Measurements from ENCODE around the gene B3GNT4.
"Not testable (repeated sequence)": the region's sequence is repeated elsewhere in the genome, so short reads cannot be mapped to it uniquely, and the experiment has no call there.

Gene B3GNT4

DNA sequence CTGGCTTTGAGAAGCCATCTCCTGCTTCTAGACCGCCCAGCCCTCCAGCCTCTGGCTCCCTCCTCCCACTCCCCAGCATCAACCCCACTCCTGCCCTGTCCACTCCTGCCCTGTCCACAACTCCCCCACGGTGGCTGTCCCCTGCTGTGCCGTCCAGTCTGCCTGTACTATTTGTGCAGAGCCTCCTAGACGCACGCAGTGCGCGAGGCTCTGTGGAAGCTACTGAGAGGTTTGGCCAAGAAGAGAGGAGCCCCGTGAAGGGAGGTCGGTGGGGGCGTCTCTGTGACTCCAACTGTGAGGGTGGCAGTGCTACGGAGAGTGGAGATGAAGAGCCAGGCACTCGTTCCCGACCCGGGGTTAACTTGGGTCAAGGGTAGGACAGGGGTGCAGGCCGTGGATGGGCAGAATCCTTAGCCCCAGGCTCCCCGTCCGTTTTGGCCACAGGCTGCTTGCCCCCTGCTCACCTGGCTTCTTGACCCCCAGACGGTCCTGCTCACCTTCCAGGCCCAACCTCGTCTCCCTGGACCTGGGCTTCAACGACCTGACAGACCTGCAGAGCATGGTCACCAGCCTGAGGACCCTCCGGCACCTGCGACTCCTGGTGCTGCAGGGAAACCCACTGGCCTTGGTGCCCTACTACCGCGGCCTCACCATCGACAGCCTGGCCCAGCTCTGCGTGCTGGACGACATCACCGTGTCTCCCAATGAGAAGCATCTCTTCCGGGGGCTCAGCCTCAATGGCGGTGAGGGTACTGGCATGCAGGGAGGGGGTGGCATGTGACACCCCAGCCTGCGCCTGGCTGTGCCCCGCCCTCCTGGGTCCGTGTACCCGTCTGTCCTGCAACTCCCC is 13.7 kb upstream of the B3GNT4 start:
- DNase-seq = no peak

DNA sequence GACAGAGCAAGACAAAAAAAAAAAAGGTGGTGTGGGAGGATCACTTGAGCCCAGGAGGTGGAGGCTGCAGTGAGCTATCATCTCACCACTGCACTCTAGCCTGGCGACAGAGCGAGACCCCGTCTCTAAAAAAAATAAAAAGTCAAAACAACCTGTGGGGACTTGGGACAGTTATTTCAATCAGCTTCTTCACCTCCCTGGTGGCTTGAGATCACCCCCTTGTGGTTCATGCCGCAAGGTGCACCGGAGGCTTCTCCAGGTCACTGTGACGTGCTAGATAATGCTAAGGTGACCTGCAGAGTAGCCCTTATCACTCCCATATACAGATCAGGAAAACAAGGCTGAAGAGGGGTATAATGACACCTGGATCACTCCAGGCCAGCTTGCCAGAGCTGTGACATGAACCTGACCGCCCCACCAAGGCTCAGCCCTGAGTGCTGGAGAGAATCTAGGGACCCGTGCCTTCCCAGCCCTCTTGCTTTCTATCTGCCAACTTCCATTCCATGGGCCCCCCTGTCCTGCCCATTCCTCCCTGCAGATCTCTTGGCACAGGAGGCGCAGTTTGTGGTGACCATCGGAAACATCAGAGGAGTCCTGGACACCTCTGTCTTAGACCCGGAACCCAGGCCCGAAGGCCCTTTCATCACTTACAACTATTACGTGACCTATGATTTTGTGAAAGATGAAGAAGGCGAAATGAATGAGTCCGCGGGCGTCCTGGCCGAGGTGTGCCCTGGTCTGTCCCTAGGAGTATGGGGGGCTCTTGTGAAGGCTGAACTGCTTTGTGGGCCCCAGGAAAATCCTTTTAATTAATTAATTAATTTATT is 12.5 kb upstream of the B3GNT4 start:
- DNase-seq = peak; percentile 55 to 56

DNA sequence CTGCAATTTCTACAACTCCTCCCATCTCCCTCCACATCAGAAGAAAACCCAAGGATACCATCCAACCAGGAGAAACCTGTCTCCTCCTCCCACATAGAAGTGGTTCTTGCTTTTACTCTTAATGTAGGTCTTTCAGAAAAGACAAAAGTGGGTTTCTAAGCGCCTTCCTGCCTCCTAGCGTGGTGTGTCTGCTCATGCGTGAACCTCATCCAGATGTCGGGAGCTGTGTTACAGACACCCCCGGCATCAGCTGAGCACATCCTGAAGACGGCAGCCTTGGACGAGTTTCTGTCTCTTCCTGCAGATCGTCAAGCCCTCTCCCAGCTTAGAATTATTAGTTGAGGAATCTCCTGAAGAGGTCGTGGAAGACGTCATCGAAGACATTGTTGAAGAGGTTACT is 11.1 kb upstream of the B3GNT4 start:
- no peak for DNase-seq

DNA sequence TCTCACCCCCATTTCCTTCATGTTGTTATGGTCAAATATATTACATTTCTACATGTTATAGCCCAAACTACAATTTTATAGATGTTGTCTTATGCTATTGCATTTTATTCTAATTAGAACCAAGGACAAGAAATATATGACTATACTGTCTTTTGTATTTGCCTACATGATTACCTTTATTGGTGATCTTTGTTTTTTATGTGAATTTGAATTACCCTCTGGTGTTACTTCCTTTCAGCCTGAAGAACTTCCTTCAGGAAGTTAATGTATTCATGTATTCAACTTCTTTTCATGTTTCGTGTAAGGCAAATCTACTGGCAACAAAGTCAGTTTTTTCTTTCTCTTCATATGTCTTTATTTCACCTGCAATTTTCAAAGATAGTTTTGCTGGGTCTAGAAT is 8.7 kb upstream of the B3GNT4 start:
- DNase-seq = no peak

DNA sequence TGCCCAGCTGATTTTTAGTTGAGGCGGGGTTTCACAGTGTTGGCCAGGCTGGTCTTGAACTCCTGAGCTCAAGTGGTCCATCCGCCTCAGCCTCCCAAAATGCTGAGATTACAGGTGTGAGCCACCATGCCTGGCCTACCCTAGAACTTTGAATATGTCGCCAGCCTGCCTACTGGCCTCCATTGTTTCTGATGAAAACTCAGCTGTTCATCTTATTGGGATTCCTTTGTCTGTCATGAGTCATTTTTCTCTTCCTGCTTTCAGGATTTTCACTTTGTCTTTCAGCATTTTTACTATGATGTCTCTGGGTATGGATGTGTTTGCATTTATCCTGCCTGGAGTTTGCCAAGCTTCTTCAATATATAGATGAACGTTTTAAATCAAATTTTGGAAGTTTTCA is 8.1 kb upstream of the B3GNT4 start:
- no peak for DNase-seq

DNA sequence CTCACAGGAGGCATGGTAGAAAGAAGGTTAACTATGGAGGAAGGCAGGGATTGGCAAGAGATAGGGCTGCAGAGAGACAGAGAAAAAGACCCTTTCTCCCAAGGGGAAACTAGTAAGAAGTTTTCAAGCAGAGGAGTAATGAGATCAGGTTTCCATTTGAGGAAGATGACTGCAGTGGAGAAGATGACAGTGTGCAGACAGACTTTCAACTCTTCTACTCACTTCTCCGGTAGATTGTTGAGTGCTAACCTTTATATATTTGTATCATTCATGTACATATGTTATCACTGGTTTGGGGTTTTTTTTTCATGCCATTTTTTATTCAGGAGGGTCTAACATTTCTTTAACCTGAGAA is 5.9 kb upstream of the B3GNT4 start:
- DNase-seq = no peak

DNA sequence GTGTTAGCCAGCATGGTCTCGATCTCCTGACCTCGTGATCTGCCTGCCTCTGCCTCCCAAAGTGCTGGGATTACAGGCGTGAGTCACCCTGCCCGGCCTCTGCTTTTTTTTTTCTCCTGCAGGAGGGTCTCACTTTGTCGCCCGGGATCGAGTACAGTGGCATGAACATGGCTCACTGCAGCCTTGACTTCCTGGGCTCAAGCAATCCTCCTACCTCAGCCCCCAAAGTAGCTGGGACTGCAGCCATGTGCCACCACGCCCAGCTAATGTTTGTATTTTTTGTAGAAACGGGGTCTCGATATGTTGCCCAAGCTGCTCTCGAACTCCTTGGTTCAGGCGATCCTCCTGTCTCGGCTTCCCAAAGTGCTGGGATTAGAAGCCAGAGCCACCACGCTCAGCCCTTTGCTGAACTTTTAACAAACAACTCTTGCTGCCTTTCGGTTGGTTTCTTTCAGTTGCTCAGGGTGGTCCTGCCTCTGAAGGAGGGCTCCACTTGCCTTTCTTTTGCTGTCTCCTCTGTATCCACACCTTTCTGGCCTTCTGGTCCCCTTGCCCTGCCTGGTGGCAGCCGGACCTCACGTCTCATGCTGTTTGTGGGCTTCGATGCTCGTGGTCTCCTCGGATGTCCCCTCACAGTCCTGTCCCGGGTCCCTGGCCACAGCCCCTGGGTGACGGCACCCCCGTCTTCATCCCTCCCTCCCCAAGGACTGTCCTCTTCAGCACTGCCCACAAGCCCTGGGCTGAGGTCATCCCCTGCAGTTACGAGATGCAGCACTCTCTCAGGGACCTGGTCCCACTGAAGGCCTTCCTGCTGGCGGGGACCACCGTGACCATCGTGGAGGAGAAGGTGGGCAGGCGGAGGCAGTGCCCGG is 3.8 kb upstream of the B3GNT4 start:
- DNase-seq = no peak

DNA sequence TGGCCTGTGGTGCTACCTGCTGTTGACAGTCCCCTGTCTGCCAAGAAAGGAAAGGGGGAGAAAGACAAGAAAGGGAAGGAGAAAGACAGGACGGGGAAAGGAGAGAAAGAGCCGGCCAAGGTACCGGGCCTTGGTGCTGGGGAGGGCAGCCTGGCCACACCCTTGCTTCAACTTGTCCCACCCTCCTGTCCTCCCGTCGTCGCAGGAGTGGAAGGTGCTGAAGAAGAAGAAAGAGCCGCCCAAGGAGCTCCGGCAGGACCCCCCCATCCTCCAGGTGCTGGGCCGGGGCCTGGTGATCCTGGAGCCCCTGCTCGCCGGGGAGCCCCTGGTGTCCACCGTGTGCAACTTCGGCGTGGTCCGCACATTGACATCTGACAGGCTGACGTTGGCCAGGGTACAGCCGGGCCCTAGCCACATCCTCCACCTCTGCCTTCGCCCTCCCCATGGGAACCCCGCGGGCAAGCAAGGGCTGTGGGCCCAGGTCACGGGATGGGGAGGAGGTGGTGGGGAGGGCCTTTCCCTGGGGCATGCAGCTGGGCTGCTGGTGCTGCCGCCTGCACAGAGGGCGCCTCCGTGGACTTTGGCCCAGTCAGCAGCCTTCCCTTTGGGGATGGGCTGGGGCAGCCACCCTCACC is 2.9 kb upstream of the B3GNT4 start:
- no peak for DNase-seq

DNA sequence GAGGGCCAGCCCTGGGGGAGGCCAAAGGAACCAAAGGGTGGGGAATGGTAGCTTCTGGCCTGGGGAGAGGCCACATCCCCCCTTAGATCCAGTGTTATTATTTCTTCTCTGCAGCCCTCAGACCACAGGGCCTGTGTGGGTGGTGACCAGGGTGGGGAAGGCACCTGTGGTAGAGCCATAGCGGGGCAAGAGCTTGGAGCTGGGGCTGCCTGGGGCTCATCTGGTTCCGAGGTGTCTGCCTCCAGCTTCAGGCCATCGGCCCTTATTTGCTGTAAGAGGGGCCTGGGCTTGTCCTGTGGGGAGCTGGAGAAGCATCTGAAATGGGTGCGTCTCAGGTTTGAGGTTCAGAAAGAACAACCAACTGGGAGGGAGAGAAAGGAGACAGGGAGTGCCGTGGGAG is 2.1 kb upstream of the B3GNT4 start:
- no peak for DNase-seq

DNA sequence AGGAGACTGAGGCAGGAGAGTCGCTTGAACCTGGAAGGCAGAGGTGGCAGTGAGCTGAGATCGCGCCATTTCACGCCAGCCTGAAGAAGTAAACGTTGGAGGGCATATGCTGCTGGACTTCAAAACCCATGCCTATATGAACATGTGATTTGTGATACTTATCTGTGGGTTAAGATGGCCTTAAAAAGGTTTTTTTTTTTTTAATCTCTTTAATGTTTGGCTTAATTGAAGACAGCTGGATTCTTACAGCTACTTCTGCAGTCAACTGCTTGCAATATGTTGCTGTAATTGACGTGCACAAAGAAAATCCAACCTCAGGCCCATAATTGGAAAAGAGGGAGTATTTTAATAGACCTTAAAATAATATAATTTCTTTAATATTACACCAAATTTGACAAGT is 1.5 kb upstream of the B3GNT4 start:
- no peak for DNase-seq

DNA sequence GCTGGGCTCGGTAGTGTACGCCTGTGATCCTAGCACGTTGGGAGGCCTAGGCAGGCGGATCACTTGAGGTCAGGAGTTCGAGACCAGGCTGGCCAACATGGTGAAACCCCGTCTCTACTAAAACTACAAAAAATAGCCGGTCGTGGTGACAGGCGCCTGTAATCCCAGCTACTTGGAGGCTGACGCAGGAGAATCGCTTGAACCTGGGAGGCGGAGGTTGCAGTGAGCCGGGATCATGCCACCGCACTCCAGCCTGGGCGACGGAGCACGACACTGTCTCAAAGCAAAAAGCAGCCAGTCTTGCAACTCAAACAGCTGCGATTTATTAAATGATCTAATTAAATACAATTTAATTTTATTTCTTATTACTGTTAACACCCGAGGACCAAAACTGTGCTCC is 698 bp upstream of the B3GNT4 start:
- not testable (repeated sequence) for DNase-seq

DNA sequence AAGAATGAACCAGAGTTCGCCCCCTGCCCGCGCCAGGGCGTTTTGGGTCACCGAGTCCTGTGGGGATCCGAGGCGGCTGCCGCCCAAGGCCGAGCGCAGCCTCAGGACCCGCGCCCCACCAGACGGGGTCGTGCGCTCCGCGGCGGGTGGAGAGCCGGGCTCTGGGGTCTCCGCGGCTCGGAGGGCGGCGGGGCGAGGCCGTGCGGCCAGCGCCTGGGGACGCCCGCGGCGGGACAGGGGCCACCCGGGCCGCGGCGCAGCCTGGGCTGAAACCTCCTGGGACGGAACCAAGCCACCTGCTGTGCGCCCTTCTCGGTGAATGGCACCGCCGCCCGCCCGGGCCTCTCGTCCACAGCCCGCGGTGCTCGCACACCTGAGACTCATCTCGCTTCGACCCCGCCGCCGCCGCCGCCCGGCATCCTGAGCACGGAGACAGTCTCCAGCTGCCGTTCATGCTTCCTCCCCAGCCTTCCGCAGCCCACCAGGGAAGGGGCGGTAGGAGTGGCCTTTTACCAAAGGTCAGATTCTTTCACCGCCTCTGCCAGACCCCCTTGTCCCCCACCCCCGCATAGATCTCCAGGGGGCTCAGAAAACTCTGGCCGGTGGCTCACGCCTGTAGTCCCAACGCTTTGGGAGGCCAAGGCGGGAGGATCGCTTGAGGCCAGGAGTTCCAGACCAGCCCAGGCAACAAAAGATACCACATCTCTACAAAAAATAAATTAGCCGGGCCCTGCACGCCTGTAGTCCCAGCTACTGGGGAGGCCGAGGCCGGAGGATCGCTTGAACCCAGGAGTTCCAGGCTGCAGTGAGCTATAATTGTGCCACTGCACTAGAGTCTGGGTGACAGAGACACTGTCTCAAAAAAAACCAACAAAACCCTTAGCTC is 901 bp downstream of the B3GNT4 start:
- DNase-seq = no peak

DNA sequence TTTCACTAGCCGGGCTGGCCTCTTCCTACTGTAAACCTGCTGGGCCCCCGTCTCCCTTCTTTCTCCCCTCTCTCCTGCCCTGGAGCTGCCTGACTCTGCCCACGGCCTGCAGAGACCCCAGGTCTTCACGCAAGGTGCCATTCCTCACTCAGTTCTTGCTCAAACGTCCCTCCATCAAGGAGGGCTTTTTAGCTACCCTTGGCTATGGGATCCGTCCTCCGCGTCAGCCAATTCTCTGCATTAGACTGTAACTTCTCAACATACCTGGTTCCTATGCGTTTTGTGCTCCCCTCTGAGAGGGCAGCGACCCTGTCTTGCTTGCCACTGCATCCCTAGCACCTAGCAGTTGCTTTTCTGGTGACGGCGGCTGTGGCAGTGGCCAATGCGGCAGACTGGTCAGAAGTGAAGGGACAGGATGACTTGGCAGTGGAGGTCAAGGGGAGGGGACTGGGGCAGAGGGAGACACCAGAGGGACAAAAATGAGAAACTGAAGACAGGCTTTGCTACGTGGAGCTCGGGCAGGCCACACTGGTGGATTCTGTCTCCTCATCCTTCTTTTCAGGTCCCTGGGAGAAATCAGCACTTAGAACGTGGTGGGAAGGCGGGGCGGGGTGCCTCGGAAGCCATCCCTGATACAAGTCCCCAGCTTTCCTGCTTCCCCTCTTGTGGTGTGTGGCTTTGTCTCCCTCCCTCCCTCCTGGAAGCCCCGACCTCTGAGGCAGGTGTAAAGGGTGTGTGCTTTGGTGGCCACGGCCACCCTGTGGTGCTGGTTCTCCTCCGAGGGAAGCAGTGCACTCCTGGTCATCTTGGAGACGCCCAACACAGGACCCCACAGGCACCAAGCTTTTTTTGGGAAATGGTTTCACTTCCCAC is 1.8 kb downstream of the B3GNT4 start:
- DNase-seq = no peak

DNA sequence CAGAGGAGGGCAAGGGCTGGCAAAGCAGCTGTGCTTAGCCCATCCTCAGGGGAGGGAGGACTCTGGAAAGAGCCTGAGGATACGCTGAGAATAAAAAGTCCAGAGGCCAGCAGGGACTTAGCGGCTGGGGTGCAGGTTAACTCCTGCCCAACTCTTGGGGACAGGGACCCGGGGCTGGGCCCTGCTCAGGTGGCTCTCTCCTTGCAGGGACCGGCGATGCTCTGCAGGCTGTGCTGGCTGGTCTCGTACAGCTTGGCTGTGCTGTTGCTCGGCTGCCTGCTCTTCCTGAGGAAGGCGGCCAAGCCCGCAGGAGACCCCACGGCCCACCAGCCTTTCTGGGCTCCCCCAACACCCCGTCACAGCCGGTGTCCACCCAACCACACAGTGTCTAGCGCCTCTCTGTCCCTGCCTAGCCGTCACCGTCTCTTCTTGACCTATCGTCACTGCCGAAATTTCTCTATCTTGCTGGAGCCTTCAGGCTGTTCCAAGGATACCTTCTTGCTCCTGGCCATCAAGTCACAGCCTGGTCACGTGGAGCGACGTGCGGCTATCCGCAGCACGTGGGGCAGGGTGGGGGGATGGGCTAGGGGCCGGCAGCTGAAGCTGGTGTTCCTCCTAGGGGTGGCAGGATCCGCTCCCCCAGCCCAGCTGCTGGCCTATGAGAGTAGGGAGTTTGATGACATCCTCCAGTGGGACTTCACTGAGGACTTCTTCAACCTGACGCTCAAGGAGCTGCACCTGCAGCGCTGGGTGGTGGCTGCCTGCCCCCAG is 2.8 kb downstream of the B3GNT4 start:
- no peak for DNase-seq

DNA sequence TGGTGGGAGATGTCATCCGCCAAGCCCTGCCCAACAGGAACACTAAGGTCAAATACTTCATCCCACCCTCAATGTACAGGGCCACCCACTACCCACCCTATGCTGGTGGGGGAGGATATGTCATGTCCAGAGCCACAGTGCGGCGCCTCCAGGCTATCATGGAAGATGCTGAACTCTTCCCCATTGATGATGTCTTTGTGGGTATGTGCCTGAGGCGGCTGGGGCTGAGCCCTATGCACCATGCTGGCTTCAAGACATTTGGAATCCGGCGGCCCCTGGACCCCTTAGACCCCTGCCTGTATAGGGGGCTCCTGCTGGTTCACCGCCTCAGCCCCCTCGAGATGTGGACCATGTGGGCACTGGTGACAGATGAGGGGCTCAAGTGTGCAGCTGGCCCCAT is 3.5 kb downstream of the B3GNT4 start:
- no peak for DNase-seq

DNA sequence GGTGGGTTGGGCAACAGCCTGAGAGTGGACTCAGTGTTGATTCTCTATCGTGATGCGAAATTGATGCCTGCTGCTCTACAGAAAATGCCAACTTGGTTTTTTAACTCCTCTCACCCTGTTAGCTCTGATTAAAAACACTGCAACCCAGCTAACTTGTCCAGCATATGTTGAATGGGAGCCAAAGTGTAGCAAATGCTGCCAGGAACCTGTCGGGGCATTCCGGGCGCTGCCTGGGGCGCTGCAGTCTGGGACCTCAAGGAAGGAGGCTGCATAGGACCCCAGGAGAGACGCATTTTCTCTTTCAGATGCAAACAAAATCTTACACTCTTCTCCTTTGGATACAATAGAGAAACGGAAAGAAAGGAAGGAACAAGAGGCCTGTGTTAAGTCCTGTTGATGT is 3.9 kb downstream of the B3GNT4 start:
- DNase-seq = no peak

DNA sequence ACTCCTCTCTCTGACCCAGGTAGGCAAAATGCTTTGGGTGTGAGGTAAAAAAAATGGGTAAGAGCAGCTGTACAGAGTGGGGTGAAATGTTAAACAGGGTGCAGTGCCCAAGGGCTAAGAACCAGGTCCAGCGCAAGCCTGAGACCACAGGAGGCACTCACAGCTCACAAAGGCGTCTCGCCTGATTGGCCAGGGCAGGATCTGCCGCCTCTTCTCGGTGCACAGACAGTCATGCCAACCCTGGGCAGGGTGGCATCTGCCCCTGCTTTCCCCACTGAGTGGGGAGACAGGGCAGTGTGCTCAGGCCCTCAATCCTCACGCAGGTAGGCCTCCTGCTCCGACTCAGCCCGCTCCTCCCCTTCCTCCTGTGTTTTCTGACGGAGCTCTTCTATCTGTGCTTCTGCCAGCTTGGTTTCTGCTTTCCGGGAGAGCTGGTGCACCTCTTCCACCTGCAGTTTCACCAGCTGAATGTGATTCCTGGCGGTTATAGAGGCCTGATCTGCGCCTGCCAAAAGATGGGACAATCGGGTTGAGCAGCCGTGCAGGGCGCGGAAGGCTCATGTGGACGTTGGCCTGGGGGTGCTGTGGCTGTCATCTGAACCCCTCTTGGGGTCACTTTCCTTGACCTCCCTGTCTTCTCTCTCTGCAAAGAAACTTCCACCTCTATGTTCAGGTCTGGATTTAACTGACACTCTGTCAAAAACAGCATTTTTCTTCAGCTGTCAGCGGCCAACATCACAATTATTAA is 4.7 kb downstream of the B3GNT4 start:
- DNase-seq = no peak

DNA sequence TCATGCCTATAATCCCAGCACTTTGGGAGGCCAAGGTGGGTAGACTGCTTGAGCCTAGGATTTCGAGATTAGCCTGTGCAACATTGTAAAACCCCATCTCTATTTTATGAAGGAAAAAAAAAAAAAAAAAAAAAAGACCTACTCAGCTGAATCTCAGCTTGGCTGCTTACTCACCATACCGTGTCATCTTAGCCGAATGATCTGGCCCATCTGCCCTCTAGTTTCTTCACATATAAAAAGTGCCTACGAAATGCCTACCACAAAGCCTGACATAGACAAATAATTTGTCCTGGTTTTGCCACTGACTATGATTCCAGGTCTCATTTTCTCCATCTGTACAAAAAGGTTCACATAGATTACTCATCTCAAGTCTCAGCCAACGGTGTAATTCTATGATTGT is 12.3 kb downstream of the B3GNT4 start:
- no peak for DNase-seq

DNA sequence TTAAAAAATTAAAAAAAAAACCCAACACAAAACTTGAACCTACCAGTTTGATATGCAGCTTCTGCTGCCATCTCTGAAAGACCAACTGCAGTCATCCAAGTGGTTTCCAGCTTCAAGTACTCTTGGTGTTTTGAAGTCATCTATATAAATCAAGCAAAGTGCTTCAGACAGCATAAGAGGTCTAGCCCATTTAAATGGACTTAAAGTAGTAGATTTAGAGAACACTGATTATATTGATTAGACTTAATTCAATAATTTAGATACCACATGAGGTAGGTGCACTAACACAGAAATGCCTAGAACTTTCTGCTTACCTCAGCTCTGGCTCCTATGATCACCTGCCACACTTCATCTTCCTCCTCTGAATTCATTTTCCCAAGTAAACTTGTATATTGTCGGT is 12.9 kb downstream of the B3GNT4 start:
- DNase-seq = no peak
